ENCODE data around the gene GALNT18.

The GALNT18 gene

GRCh38 chr11:11293798-11294550 is 327.8 kb downstream of the GALNT18 start:
- no peak for DNase-seq

DNA sequence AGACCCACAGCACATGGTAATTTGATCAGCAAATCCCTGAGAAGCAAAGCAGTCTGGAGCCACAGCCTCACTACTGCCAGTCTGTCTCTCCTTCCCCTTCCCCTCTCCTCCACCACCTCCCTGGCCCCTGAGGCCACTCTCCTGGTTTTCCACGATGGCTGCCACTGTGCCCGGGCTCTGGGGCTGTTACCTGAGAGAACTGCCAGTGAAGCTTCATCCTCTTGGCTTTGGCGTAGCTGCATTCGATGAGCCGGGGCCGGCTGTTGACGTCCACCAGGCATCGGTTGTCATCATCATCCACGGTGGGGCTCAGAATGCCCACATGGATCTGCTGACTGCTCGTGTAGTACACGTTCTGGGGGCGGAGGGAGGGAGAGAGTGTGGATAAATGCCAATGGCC is 329.0 kb downstream of the GALNT18 start:
- DNase-seq: no peak

DNA sequence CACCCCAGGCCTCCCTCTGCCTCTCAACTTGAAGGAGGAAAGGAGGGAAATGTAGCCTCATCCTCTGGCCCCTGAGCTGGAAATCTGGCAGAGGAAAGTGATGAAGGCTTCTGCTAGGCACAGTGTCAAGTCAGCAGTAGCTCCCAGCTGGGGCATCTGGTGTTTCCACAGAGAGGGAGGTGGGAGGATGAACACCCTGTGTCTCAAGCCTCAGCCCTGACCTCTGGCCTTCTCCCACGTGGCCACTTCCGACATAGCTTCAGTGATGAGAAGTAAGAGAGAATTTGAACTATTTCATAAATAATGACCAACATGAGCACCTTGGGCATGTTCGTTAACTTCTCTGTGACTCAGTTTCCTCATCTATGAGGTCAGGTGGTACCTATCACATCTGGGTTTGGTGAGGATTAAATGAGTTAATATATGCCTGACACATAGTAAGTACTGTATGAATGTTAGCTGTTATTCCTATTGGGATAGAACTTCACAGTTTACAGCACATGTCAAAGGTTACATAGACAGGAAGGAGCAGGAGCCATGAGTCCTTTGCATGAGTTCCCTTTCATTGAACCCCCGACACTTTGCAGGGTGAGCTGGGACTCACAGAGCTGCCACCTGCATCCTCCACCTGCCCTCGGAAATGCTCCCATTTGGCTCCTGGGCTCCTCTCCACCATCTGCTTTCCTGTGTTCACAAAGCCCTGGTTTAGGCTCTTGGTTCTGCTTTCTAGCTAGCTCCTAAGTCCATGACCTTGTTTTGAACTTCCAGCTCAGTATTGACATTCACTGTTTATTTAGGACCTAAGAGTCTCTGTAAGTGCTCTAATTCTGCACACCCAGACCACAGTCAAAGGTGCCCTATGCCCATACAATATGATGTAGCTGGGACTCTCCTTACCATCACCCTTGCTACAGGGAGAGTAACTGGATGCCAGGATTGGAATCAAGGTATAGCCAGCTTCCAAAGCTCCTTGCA is 330.5 kb downstream of the GALNT18 start:
- DNase-seq: no peak

DNA sequence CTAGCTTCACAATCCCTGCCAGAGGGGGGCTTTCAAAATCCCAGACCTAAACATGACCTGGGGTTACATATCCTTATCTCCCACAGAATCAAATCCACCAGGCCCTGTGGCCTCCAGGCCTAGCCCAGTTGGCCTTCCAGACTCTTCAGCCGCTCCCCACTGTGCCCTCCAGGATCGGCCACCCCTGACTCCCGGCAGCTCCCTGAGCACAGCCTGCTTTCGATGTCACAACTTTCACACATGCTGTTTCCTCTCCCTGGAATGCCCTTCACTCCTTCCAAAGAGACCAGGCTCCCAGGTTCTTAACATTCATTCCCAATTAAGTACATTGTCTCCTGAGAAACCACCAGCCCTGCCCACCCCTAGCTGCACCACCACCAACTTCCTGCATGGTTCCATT is 331.5 kb downstream of the GALNT18 start:
- no peak for DNase-seq

DNA sequence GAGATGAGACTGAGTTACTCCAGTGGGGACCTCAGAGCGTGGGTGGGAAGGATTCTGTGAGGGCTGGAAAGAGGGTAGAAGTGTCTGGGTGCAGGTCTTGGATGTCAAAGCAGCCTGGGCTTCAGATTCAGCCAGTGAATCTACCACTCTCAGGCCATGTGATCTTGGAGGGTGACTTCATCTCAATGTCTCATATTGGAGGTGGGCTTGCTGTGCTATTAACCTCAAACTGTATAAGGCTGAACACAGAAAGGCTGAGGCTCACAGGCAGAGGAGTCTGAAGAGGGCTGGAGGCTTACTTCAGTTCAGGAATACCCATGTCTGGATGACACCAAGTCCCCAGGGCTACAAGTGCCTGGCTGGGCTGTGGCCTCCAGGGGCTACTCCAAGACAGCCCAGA is 332.1 kb downstream of the GALNT18 start:
- no peak for DNase-seq

DNA sequence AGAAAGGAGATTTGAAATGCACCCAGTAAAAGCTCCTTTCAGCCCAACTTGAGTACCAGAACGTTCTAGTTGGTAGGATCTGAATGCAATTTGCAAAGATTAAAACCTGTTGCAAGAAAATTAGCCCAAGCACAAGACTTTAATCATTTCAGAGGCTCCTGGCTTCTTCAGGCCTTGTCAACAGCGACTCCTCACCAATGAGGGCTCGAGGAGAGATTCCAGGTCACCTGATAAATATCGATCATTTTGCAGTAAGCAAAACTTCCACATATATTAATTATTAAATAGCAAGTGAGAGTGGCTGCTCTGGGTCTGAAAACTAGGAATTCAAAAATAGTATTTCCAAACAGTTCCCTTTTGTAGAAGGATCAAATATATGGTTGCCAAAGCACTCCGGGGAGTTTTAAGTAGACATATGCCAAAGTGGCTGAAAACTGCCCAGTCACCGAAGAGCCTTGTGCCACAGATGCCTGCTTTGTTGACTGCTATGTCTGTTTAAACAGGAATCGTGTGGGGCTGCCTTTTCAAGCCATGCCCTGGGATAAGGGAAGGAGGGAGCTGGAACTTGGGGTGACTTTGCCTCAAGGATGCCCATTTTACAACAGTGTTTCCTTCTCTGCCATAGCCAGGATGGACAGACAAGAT is 332.7 kb downstream of the GALNT18 start:
- DNase-seq: no peak

- DNase-seq: no peak
These were observed 337.3 kb downstream of the GALNT18 start for GRCh38 chr11:11284481-11284880.

- DNase-seq: no peak
These were observed 340.2 kb downstream of the GALNT18 start for GRCh38 chr11:11281626-11282025.

DNA sequence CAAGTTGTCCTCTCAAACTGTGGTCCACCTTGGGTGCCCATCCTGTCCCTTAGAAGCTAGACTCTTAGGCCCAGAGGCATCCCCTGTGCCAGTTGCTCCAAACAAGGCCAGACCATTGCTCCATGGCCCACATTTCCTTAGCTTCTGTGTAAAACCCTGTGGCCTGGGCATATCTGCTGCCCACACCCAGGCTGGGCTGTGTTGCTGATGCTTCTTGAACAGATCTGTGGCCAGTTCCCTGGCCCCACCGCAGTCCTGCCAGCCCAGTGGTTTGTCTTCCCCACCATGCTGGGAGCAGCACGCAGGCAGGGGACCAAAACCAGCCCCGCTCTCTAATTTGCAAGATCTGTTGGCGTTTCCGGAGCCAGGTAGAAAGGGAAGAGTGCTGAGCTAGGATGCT is 341.0 kb downstream of the GALNT18 start:
- DNase-seq: no peak

DNA sequence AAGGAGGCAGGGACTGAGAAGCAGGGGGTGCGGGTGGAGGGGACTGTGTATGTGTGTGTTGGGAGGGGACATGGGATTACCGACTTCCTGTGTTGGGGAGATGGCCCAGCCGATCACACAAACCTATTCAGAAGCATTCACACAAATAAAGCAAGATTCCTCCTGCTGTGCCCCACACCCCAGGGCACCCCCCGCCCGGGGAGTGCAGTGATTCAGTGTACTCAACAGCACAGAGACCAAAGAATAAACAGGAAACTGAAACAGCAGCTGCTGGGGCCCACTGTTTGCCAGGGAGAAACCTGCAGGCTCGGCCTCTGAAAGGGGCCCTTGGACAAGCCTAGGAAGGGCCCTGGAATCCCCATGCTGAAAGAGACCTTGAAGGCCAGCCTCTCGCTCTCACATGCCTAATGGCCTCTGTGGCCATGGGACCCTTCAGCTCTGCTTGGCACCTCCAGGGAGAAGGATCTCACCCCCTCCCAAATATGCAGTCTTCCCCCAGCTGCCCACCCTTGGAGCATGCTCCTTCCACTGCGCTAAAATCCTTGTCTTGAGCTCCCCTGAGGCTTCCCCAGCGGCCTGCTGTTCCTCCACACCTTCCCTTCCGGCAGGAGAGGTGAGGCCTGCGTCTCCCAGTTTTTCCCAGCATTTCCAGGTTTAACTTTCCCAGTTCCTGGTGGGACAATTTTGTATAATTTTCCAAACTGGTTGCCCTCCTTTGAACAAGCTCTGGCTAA is 341.7 kb downstream of the GALNT18 start:
- DNase-seq: peak; percentile 37

GRCh38 chr11:11272254-11272653 is 349.6 kb downstream of the GALNT18 start:
- DNase-seq: no peak

DNA sequence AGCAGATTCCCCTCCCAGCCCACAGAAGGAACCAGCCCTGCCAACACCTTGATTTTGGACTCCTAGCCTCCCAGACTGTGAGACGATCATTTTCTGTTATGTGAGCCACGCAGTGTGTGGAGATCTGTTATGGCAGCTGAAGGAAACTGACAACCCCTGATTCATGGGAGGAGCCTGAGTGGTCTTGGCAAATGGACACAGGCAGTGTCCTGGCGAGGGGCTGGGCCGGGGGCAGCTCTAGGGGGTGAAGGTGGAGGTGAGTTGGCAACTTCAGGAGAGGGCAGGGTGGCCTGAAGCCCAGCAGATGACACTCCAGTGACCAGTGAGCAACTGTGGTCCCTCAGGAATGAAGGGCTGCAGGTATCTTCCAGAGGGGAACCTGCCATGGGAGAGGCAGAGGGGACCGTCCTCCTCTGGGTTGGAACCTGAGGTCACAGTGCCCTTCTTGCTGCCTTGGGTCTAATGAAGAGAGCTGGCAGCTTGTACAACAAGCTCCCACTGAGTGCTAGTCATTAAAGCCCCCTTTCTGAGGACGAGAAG is 351.5 kb downstream of the GALNT18 start:
- DNase-seq: peak; percentile 7

DNA sequence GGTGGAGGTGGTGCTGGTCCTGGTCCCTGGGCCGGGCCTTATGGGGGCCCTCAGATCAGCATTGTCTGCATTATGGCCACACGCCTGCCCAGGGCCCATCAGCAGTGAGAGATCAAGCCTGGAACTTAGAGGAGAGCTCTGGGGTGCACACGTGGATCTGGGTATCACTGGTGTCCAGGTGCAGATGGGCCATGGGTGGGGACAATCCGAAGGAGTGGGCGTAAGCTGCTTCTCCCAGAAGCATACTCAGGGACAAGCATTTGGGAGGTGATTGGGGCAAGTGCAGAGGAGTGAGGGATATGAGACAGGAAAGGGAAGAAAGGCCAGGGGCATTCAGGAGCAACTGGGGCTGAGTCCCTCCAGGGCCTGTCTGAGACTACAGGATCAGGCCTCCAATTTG is 353.1 kb downstream of the GALNT18 start:
- DNase-seq: no peak

DNA sequence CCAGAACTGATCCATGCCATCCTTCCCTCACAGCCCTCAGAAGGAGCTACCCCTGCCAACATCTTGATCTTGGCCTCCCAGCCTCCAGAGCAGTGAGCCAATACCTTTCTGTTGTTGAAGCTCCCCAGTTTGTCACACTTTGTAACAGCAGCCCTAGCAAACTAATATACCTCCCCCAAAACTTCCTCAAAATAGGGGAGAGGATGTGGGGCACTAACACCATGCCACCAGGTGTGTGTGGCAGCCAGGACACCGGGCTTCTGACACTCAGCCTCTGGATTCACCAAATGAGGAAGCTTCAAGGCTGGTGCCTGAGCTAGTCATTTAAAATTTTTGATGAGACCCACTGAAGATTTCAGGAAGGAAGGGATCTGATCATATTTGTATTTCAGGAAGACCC is 353.7 kb downstream of the GALNT18 start:
- peak; percentile 4 for DNase-seq

GRCh38 chr11:11267312-11267711 is 354.5 kb downstream of the GALNT18 start:
- DNase-seq: peak; percentile 4

DNA sequence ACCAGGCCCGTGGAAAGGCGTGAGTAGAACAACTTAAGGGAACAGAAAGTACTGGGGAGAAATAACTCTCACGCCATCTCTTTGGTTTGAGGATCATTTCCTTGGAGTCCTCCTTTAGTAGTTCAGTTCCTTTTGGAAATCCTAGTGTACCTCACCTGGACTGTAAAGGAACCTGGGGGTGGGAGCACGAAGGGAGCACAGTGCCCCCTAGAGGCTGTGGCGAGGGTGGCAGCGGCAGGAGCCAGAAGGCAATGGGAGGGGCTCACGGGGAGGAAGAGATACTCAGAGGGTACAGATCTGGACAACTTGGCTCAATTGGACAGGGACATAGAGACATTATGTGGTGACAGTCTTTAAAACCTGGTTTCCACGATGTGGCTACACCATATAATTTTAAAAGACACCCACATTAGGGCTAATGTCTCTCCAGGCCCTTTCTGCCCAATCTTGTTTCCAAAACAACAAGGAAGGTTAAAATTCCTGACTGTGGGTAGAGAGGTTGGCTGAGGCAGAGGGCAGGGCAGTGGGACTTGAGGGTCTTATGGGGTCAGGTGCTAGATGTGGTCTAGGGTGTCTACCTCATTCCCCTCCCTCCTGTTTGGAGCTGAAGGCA is 355.7 kb downstream of the GALNT18 start:
- peak; percentile 17 for DNase-seq

DNA sequence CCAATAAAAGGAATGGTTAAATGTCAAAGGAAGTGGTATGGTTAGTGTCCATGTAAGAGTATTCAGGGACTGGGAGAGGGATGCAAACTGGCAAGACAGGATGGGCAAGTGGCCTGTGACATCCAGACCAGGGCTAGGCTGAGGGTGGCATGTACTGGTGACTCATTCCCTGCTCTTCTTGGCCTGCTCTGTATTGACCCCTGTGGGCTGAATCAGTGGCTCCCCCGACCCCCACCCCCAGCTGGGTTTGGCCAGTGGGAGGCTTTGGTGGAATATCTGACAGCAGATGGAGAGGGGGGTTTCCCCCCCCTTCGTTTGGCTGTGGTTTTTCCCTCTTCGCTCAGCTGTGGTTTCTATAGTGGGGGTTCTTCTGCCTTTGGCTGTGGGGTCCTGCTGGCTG is 356.5 kb downstream of the GALNT18 start:
- peak; percentile 12 for DNase-seq

DNA sequence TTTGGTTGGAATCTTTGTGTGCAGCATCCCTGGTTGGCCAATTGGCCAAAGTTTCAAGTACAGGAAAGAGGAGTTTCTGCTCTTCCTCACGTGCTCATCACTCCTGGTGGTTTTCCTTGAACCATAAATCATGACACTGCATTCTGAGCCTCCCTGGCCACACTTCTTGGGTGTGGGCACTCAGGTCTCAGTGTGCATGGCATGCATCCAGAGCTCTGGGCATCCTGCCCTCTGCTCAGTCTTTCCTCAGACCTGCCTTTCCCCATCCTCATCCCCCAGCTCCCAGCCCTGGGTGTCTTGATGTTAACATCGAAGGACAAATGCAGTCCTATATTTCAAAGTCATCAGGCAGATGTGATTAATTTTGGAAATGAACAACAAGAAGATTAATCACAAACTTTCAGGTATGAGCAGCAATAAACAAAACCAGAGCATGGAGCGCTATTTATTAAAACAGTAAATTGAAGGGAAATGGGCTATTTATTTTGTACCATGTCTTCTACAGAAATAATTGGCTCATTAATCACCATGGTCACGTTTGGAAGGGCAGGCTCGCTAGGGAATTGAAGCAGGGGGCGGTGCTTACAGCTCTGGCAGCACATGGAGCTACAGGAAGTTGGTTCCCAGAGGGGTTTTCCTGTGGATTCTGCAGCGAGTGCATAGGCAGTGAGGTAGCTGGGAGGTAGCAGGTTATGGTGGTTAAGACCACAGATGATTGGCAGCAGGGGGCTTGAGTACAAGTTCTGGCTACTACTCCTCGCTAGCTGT is 358.4 kb downstream of the GALNT18 start:
- DNase-seq: peak; percentile 18

- DNase-seq: no peak
These were observed 359.5 kb downstream of the GALNT18 start for GRCh38 chr11:11262171-11262920.

DNA sequence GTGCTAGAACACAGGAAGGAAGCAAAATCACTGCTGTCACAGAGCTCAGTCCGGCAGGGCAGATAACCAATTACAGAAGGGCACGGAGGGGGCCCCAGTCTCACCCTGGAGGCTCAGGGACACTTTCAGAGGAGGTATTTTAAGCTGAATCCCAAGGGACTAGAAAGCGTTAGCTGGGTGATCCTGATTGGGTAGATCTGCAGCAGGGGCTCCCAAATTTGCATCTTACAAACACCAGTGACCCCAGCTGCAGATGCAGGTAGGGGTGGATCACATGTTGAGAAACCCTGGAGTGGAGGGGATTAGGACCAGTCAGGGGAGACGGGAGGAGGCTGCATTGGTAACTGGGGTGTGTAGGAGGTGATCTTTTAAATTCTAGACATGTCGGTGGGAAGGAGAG is 360.2 kb downstream of the GALNT18 start:
- DNase-seq: peak; percentile 7
